Measurements from ENCODE around the gene ITPK1.

Gene ITPK1

GRCh38 chr14:93017898-93018297, 97.8 kb downstream of the ITPK1 start:
- DNase-seq (no peak), ATAC-seq (ENCODE audit: insufficient read depth, low read depth) (no peak)
- Histone ChIP-seq H3K27me3 (ENCODE audit: insufficient read depth, low read length, poor library complexity) (no peaks in the 10 kb centered on the region), H3K9me3 (ENCODE audit: insufficient read depth, low read length, severe bottlenecking) (no peaks in the 10 kb centered on the region), H3K79me2 (ENCODE audit: insufficient read depth, low read length) (peaks cover 10% of the 10 kb centered on the region; the same call in 1 of the 2 replicates), H3K9ac (ENCODE audit: low read depth, low read length) (no peak overlapping the region), H3K4me2 (ENCODE audit: insufficient read depth, low read length) (no peak overlapping the region), H3K36me3 (ENCODE audit: insufficient read depth, low read length) (peaks cover 24% of the 10 kb centered on the region), H2AFZ (ENCODE audit: low read depth, low read length) (no peak overlapping the region), H3K4me3 (ENCODE audit: low read depth in 1 of 2, low read length in 2 of 2) (no peak overlapping the region), H3K4me1 (ENCODE audit: insufficient read depth, low read length) (no peaks in the 10 kb centered on the region), H3K27ac (ENCODE audit: low read length) (no peak overlapping the region), H4K20me1 (ENCODE audit: insufficient read depth, low read length) (peaks cover 58% of the 10 kb centered on the region)
- TF ChIP-seq EZH2 (IDR thresholded peaks at IDR 0.05; ENCODE audit: borderline replicate concordance, low read depth, low read length, severe bottlenecking): no peak
- TF ChIP-seq CTCF (IDR thresholded peaks at IDR 0.05; ENCODE audit: borderline replicate concordance, extremely low read depth, low read length, poor library complexity, severe bottlenecking): no peak

DNA sequence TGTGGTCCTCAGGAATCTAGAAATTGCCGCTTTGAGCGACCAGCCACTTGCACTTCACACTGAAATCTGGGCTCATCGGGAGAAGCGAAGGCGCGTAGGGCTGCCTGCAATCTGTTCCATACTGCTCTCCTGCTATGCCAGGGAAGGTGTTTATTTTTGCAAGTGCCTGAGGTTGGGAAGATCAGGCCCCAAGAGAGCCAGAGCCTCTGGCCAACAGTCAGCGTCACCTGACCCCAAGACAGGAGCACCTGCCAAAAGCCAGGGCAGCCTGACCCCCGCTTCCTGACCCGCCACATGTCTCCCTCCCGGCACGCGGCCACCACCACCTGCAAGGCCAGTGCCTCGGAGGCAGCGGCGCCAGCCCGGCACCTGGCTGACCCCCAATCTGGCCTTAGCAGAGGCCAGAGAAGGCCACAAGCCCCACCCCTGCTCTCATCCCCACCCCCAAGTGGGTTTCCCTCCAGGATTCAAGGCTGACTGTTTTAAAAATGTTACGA, 98.4 kb downstream of the ITPK1 start:
- H3K4me3 ChIP-seq (ENCODE audit: low read depth in 1 of 2, low read length in 2 of 2): no peak overlapping the region
- TF ChIP-seq CTCF (IDR thresholded peaks at IDR 0.05; ENCODE audit: borderline replicate concordance, extremely low read depth, low read length, poor library complexity, severe bottlenecking): no peak
- no peak for TF ChIP-seq EZH2 (IDR thresholded peaks at IDR 0.05; ENCODE audit: borderline replicate concordance, low read depth, low read length, severe bottlenecking)
- H3K4me2 ChIP-seq (ENCODE audit: insufficient read depth, low read length): no peak overlapping the region
- H3K4me1 ChIP-seq (ENCODE audit: insufficient read depth, low read length): no peaks in the 10 kb centered on the region
- no peaks in the 10 kb centered on the region for H3K27me3 ChIP-seq (ENCODE audit: insufficient read depth, low read length, poor library complexity)
- no peak overlapping the region for H3K9ac ChIP-seq (ENCODE audit: low read depth, low read length)
- ATAC-seq (ENCODE audit: insufficient read depth, low read depth) (no peak), DNase-seq (no peak)
- no peaks in the 10 kb centered on the region for H3K9me3 ChIP-seq (ENCODE audit: insufficient read depth, low read length, severe bottlenecking)
- peaks cover 63% of the 10 kb centered on the region for H4K20me1 ChIP-seq (ENCODE audit: insufficient read depth, low read length)
- H3K27ac ChIP-seq (ENCODE audit: low read length): no peak overlapping the region
- peaks cover 6% of the 10 kb centered on the region; the same call in 1 of the 2 replicates for H3K79me2 ChIP-seq (ENCODE audit: insufficient read depth, low read length)
- H3K36me3 ChIP-seq (ENCODE audit: insufficient read depth, low read length): peaks cover 24% of the 10 kb centered on the region
- no peak overlapping the region for H2AFZ ChIP-seq (ENCODE audit: low read depth, low read length)

GRCh38 chr14:93016275-93016845, 99.4 kb downstream of the ITPK1 start:
- H3K27me3 ChIP-seq (ENCODE audit: insufficient read depth, low read length, poor library complexity): no peaks in the 10 kb centered on the region
- no peak overlapping the region for H2AFZ ChIP-seq (ENCODE audit: low read depth, low read length)
- DNase-seq (no peak), ATAC-seq (ENCODE audit: insufficient read depth, low read depth) (no peak)
- no peaks in the 10 kb centered on the region for H3K4me1 ChIP-seq (ENCODE audit: insufficient read depth, low read length)
- peaks cover 24% of the 10 kb centered on the region for H3K36me3 ChIP-seq (ENCODE audit: insufficient read depth, low read length)
- 0 out of 2 replicates have a peak, but pooled peaks cover 6% of the 10 kb centered on the region for H3K79me2 ChIP-seq (ENCODE audit: insufficient read depth, low read length)
- H3K4me2 ChIP-seq (ENCODE audit: insufficient read depth, low read length): no peak overlapping the region
- no peak overlapping the region for H3K27ac ChIP-seq (ENCODE audit: low read length)
- no peak overlapping the region for H3K9ac ChIP-seq (ENCODE audit: low read depth, low read length)
- no peak overlapping the region for H3K4me3 ChIP-seq (ENCODE audit: low read depth in 1 of 2, low read length in 2 of 2)
- TF ChIP-seq EZH2 (IDR thresholded peaks at IDR 0.05; ENCODE audit: borderline replicate concordance, low read depth, low read length, severe bottlenecking): no peak
- no peak for TF ChIP-seq CTCF (IDR thresholded peaks at IDR 0.05; ENCODE audit: borderline replicate concordance, extremely low read depth, low read length, poor library complexity, severe bottlenecking)
- peaks cover 66% of the 10 kb centered on the region for H4K20me1 ChIP-seq (ENCODE audit: insufficient read depth, low read length)
- H3K9me3 ChIP-seq (ENCODE audit: insufficient read depth, low read length, severe bottlenecking): no peaks in the 10 kb centered on the region

All from DND-41 (cell line).